Measurements from ENCODE around the gene TSPEAR.

The TSPEAR gene

DNA sequence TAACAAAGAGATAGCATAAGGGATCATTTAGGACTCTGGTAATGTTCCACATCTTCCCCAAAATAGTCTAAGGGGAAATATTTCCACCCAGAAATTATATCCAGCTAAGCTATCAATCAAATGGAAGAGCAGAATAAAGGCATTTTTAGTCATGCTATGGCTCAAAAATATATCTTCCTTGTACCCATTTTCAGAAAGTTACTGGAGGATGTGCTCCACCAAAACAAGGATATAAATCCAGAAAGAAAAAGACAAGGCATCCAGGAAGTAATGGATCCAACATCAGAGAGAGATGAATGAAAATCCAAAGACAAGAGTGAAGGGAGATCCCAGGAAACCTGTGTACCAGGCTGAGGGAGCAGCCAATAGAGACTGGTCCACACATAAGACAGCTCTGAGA is 102.2 kb downstream of the TSPEAR start:
- no peak overlapping the region for H3K9ac ChIP-seq (ENCODE audit: low read length)
- H3K79me2 ChIP-seq (ENCODE audit: insufficient read depth, low read length) = no peaks in the 10 kb centered on the region
- H3F3A ChIP-seq (ENCODE audit: insufficient read depth) = no peaks in the 10 kb centered on the region
- H4K20me1 ChIP-seq (ENCODE audit: low read depth, low read length) = no peaks in the 10 kb centered on the region
- H3K4me3 ChIP-seq (ENCODE audit: insufficient read depth, low read length, poor library complexity, severe bottlenecking) = no peak overlapping the region
- no peaks in the 10 kb centered on the region for H3K9me3 ChIP-seq (ENCODE audit: insufficient read depth, low read length)
- no peak overlapping the region for H3K27ac ChIP-seq (ENCODE audit: low read depth, low read length)
- no peaks in the 10 kb centered on the region for H3K9me2 ChIP-seq (replicated peaks; ENCODE audit: insufficient read depth, low read length)
- TF ChIP-seq EZH2phosphoT487 (conservative IDR thresholded peaks at IDR 0.05; ENCODE audit: low read length) = no peak
- TF ChIP-seq, protein P1, sequence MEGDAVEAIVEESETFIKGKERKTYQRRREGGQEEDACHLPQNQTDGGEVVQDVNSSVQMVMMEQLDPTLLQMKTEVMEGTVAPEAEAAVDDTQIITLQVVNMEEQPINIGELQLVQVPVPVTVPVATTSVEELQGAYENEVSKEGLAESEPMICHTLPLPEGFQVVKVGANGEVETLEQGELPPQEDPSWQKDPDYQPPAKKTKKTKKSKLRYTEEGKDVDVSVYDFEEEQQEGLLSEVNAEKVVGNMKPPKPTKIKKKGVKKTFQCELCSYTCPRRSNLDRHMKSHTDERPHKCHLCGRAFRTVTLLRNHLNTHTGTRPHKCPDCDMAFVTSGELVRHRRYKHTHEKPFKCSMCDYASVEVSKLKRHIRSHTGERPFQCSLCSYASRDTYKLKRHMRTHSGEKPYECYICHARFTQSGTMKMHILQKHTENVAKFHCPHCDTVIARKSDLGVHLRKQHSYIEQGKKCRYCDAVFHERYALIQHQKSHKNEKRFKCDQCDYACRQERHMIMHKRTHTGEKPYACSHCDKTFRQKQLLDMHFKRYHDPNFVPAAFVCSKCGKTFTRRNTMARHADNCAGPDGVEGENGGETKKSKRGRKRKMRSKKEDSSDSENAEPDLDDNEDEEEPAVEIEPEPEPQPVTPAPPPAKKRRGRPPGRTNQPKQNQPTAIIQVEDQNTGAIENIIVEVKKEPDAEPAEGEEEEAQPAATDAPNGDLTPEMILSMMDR (IDR thresholded peaks at IDR 0.05; ENCODE audit: insufficient read depth, low read length, poor library complexity, severe bottlenecking) = no peak
- no peak overlapping the region for H2AFZ ChIP-seq (ENCODE audit: low read depth, low read length, severe bottlenecking)
- no peak overlapping the region for H3K4me2 ChIP-seq (ENCODE audit: low read depth, low read length, poor library complexity, severe bottlenecking)
- H3K36me3 ChIP-seq (ENCODE audit: low read length) = no peaks in the 10 kb centered on the region
- no peaks in the 10 kb centered on the region for H3K27me3 ChIP-seq (ENCODE audit: low read length)

- no peak overlapping the region for H2AFZ ChIP-seq (ENCODE audit: low read depth, low read length, severe bottlenecking)
- H3K9me2 ChIP-seq (replicated peaks; ENCODE audit: insufficient read depth, low read length) = no peaks in the 10 kb centered on the region
- no peaks in the 10 kb centered on the region for H3K9me3 ChIP-seq (ENCODE audit: insufficient read depth, low read length)
- H3F3A ChIP-seq (ENCODE audit: insufficient read depth) = no peaks in the 10 kb centered on the region
- H3K4me2 ChIP-seq (ENCODE audit: low read depth, low read length, poor library complexity, severe bottlenecking) = no peak overlapping the region
- H3K79me2 ChIP-seq (ENCODE audit: insufficient read depth, low read length) = no peaks in the 10 kb centered on the region
- TF ChIP-seq, protein P1 (IDR thresholded peaks at IDR 0.05; ENCODE audit: insufficient read depth, low read length, poor library complexity, severe bottlenecking) = no peak
- no peak for TF ChIP-seq EZH2phosphoT487 (conservative IDR thresholded peaks at IDR 0.05; ENCODE audit: low read length)
- no peaks in the 10 kb centered on the region for H4K20me1 ChIP-seq (ENCODE audit: low read depth, low read length)
- no peaks in the 10 kb centered on the region for H3K27me3 ChIP-seq (ENCODE audit: low read length)
- no peak overlapping the region for H3K4me3 ChIP-seq (ENCODE audit: insufficient read depth, low read length, poor library complexity, severe bottlenecking)
- no peaks in the 10 kb centered on the region for H3K36me3 ChIP-seq (ENCODE audit: low read length)
- H3K27ac ChIP-seq (ENCODE audit: low read depth, low read length) = no peak overlapping the region
- H3K9ac ChIP-seq (ENCODE audit: low read length) = no peak overlapping the region
These were observed 104.9 kb downstream of the TSPEAR start for GRCh38 chr21:44606495-44606894.

GRCh38 chr21:44603911-44604310 is 107.5 kb downstream of the TSPEAR start:
- Histone ChIP-seq H3K27me3 (ENCODE audit: low read length) (no peaks in the 10 kb centered on the region), H3F3A (ENCODE audit: insufficient read depth) (no peaks in the 10 kb centered on the region), H3K4me2 (ENCODE audit: low read depth, low read length, poor library complexity, severe bottlenecking) (no peak overlapping the region), H2AFZ (ENCODE audit: low read depth, low read length, severe bottlenecking) (no peak overlapping the region), H3K9me3 (ENCODE audit: insufficient read depth, low read length) (no peaks in the 10 kb centered on the region), H3K36me3 (ENCODE audit: low read length) (no peaks in the 10 kb centered on the region), H4K20me1 (ENCODE audit: low read depth, low read length) (no peaks in the 10 kb centered on the region), H3K9ac (ENCODE audit: low read length) (no peak overlapping the region), H3K79me2 (ENCODE audit: insufficient read depth, low read length) (no peaks in the 10 kb centered on the region), H3K27ac (ENCODE audit: low read depth, low read length) (no peak overlapping the region), H3K4me3 (ENCODE audit: insufficient read depth, low read length, poor library complexity, severe bottlenecking) (no peak overlapping the region), H3K9me2 (replicated peaks; ENCODE audit: insufficient read depth, low read length) (no peaks in the 10 kb centered on the region)
- no peak for TF ChIP-seq EZH2phosphoT487 (conservative IDR thresholded peaks at IDR 0.05; ENCODE audit: low read length)
- TF ChIP-seq, protein P1 (IDR thresholded peaks at IDR 0.05; ENCODE audit: insufficient read depth, low read length, poor library complexity, severe bottlenecking) = no peak

Measured in SU-DHL-6 (cell line).